ENCODE results near the gene ITPRIPL2.

Gene ITPRIPL2

DNA sequence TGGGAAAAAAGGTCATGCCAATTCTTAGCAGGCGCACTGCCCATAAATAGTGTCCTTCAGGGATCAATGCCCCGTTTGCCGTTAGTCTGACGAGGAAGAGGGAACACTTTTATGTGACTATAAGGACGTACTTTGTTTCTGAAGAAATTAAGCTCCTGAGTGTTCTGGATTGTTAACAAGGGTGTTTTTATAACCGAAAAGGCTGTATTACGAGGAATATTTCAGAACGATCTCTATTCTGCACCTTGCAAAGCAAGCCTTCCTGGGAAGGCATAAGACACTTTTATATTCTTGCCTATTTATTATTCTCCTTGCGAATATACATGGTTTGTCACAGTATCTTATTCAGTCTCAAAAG lies 29.8 kb downstream of the ITPRIPL2 start:
- no peak for DNase-seq (ENCODE audit: low spot score)

DNA sequence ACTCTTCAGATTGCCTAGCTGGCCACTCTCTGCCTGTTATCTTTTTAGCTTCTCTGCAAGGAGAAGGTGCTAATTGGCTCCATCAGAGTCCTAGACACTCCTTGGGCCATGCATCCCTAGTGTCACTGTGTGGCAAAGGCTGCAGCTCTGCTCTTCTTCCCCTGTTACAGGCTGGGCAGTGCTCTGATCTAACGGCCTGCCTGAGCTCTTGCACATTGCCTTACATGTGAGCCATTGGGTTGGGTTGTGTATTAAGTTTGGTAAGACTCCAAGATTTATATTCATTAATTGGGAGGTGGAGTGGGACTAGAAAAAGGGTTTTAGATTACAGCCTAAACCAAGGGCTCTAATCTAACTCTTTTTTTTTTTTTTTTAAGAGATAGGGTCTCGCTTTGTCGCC lies 31.2 kb downstream of the ITPRIPL2 start:
- no peak for DNase-seq (ENCODE audit: low spot score)

DNA sequence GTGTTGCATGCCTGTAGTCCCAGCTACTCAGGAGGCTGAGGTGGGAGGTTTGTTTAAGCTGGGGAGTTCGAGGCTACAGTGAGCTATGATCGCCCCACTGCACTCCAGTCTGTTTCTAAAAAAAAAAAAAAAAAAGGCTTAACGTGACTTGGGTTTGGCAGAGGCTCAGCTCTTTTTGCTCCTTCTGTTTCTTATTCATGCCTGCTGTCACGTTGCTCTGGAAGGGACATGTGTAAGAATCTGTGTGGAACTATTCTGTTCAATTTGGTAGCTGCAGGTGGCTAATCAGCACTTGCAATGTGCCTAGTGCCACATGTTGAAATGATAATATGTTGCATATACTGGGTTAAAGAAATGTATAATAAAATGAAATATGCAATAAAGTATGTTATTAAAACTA lies 33.4 kb downstream of the ITPRIPL2 start:
- DNase-seq (ENCODE audit: low spot score), result no peak

DNA sequence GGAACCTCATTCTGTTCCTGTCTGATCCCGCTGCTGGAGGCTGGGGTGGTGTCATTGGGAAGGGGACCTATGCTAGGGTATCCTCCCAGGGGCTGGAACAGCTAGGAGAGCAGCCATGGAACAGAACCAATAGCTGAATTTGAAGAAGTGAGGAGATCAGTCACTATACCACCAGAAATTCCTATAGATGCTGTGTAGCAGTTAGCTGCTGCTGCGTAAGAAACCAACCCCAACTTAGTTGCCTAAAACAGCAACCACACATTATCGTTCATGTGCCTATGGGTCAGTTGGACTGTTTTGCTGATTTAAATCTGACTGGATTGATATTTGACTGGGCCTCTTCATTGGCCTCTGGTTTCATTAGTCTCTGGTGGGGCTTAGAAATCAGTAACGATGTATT lies 33.9 kb downstream of the ITPRIPL2 start:
- no peak for DNase-seq (ENCODE audit: low spot score)

DNA sequence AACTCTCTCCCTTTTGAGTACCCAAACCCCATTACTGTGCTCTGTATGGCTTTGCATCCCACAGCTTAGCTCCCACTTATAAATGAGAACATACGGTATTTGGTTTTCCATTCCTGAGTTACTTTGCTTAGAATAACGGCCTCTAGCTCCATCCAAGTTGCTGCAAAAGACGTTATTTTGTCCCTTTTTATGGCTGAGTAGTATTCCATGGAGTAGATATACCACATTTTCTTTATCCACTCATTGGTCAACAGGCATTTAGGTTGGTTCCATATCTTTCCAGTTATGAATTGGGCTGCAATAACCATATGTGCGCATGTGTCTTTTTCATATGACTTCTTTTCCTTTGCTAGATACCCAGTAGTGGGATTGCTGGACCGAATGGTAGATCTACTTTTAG lies 34.4 kb downstream of the ITPRIPL2 start:
- no peak for DNase-seq (ENCODE audit: low spot score)

DNA sequence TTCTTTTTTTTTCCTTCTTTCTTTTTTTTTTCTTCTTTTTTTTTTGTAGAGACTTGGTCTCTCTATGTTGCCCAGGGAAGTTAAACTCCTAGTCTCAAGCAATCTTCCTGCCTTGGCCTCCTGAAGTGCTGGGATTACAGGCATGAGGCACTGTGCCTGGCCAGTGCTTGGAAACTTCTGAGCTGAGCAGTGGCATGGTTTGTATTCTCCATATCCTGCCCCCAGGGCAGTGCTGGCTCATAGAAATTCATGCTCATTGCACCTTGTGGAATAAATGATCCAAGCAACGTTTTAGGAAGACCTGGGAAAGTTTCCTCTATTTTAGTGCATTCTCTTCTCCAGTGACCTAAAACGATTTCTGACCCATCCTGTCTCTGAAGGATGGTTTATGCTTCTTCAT lies 37.5 kb downstream of the ITPRIPL2 start:
- DNase-seq (ENCODE audit: low spot score), result no peak

DNA sequence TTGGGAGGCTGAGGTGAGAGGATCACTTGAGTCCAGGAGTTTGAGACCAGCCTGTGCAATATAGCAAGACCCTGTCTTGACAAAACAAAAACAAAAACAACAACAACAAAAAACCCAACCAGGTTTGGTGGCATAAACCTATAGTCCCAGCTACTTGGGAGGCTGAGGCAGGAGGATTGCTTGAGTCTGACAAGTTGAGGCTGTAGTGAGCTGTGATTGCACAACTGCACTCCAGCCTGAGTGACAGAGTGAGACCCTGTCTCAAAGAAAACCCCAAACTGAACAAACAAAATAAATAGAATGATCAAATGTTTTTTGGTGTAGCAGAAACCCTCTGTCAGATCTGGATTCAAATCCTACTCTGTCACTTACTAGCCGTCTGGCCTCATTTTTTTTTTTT lies 38.3 kb downstream of the ITPRIPL2 start:
- DNase-seq (ENCODE audit: low spot score), result no peak

DNA sequence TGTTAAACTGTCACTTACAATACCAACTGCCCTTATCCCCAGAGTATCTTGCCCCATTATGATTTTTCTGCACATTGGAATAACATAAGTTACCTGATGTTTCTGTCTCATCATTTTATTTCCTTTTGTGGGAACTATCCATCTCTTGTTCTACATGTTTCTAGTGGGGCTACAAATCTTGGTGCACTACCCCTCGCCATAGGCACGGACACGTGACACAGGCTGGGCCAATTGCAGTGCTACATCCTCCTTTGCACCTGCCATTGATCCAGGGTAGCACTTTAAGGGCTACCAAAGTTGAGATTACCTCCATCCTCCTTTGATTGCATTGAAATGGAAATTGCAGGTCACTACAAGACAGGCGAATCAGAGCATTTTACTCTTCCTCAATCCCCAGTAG lies 40.1 kb downstream of the ITPRIPL2 start:
- no peak for DNase-seq (ENCODE audit: low spot score)

DNA sequence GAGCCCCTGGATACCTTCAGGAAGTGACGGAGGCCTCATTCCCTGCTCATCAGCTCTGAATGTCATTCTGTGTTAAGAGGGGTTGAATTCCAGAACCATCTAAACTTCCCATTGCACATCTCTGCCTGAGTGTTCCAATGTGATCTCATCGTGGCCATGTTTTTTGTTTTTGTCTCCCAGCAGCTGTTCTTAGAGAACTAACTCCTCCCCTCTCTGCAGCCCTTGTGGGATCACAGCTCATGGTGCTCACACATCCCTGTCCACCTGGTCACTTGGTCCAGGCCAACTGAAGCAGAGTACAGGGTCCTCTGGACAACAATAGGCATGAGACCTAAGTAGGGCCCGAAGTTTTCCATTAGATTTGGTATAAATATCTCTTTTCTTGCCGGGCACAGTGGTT lies 48.3 kb downstream of the ITPRIPL2 start:
- DNase-seq (ENCODE audit: low spot score), result no peak

DNA sequence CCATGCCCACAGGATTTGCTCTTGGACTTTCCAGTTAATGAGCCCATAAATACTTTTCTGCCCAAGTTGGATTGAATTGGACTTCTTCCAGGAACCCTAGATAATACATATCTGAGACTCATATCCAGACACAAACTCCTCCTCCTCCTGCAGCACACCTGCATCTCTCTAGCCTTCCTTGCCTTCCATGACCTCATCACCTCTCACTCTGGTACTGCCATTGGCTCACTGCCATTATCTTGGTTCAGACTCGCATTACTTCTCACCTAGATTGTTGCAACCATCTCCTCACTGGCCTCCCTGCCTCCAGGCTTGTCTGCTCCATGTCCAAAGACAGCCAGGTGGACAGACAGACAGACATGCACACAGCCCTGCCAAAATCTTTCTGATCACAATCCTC lies 49.5 kb downstream of the ITPRIPL2 start:
- no peak for DNase-seq (ENCODE audit: low spot score)

DNA sequence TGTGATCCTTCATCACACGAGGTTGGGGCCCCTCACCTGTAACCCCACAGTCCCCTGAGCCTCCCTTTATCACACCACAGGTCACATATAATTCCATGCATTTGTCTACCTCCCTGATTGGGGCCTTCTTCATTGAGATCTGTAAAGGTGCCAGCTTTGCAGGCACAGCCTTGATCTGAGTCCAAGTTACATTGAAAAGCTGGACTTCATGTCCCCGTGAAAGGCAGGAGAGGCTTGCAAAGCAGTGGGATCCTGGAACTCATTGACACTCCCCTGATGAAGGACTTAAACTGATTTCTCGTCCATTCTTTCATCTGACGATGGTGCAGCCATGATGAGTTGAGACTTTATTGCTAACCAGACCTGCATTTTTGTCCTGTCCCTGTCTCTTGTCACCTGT lies 50.5 kb downstream of the ITPRIPL2 start:
- DNase-seq (ENCODE audit: low spot score), result no peak

DNA sequence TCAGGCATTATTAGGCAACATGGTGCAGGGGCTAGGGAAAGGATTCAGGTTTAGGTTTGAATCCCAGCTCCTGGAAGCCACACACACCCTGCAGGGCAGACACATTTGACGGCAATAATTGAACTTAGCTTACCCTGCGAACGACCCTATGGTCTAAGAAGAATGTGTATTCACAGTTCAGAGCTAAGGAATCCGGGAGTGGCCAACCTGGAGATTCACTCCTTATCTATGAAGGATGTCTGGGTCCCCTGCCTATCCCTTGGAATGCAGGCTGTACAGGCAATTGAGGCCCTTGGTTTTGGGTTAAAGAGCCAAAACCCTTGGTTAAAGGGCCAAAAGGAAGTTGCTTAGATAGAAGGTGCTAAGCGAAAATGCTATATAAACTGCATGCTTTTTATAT lies 51.3 kb downstream of the ITPRIPL2 start:
- DNase-seq (ENCODE audit: low spot score), result no peak

DNA sequence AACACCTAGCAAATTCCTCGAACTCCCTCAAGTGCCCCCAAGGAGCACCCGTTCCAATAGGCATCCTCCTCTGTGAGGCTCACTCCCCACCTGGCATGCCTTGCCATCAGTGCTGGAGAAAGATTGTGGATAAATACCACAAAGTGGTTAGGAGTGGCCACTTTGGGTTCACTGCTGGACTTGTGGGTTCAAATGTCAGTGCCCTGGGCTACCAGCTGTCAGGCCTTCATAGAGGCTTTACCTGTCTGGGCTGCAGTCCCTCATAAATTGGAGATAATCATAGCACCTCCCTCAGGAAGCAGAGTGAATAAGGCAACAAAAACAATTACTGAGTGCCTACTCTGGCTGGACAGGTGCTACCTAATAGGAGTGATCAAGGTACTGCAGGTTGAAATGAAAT lies 52.7 kb downstream of the ITPRIPL2 start:
- DNase-seq (ENCODE audit: low spot score), result no peak

DNA sequence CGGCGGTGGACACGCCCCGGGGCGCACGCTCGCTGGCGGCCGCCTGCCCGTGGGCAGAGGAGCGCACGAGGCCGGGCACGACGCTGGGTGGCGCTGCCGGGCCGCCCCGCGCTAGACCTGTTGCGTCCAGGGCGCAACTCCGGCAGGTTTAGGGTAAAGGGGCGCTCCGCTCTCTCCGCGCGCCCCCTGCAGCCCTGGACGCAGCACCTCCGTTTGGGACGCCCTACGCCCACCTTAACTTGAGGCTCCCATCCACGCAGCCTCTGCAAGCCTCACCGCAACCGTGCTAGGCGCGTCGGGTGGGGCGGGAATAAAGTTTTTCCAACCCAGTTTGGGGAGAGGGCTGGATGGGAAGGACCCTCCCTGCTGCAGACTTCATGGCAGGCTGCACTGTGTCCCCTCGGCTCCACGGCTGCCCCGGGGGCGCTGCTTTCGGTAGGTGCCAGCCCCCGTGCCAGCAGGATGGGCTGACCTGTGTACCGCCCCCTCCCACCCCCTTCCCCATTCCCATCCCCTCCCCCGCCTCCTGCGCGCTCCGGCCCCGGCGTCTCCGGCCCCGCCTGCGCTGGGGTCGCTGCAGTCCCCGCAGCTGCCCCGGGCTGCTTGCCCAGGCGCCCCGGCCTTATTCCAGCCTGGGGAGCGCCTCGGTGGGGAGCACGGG lies 54.1 kb downstream of the ITPRIPL2 start, which contains the start of gene SYT17:
TSS of gene SYT17 (plus strand) at position 531 of the 661 bp plus-strand sequence. CDS start 407 bp downstream, outside the sequence.
- no peak for DNase-seq (ENCODE audit: low spot score)

DNA sequence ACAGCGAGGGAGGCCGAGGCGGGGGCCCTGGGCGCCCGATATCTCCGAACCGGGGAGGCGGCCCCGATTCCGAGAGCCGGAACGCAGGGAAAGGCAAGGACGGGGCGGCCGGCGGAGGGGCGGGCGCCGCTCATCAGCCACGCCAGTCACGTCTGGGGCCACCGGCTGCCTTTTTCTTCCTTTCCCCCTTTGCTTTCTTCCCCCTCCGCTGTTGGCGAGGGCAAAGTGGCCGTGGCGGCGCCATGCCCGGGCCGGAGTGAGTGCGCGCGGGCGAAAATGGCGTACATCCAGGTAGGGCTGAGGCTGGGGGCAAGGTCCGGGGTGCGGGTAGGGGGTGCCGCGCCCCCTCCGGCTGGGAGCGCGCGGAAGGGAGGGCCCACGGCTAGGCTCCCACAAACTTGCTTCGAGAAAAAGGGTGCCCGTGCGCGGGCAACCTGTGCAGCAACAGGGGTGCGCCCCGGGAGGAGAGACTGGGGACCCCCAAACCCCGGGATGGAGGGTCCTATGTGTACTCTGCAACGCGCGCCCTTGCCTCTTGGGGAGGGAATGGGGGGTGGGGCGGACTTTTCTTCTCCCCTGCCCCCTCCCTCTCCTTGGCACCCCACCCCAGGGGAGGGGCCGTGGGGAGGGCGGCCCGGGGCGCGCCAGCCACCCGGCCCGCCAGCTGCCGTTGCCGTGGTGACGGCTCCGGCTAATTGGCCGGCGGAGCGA lies 54.8 kb downstream of the ITPRIPL2 start:
- no peak for DNase-seq (ENCODE audit: low spot score)

DNA sequence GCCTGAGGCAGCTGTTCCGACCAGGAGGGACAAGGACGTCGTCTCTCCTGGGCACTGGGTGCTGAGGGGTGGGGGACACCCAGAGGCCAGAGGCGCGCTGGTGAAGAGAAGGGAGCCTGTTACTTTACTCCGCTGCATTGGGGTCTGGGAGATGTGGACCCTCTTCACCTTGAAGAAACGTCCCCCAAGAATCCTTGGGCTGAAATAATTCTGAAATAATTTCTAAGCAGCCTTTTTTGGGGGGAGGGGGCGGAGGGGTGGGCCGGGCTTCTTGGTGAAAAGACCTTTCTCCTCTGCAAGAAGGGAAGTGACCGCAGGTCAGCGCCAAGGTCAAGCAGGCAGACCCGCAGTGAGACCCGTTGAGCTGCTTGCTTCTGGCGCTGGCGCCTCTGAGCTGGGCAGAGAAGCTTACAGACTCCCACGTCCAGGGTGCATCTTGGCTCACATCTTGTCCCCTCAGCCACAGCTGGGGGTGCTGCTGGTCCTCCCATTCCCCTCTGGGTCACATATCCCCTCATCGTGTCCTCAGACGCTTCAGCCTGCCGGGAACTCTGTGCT lies 55.4 kb downstream of the ITPRIPL2 start:
- no peak for DNase-seq (ENCODE audit: low spot score)

DNA sequence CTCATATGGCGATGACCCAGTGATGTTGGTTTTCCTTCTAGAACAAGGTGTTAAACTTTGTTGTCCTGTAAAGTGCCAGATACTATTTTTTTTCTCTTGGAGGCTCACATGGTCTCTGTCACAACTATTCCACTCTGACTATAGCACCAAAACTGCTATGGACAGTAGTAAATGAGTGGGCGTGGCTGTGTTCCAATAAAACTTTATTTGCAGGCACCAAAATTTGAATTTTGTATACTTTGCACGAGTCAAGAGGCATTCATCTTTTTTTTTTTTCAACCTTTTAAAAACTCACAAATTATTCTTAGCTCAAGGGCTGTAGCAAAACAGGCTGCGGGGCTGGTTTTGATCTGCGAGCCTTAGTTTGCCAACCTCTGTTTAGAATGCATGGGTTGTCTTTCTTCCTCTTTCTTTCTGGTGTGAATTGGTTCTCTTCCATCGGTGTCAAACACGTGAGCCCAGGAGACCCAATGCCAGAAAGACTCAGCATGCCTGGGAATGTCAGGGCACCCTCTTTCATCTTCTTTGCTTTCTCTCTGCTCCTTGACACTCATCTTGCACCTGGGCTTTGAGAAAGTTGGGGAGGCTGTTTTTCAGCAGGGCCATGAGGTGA lies 56.4 kb downstream of the ITPRIPL2 start:
- no peak for DNase-seq (ENCODE audit: low spot score)

Measured in CD4-positive, alpha-beta T cell treated with Interleukin-15 for 4 hours (primary cell).